Fibroblast of the aortic adventitia (primary cell): ENCODE measurements around the gene TPD52L1. TPM values are rescaled to one million over a fixed set of nuclear protein-coding genes. Genes with fewer than 3 reads are reported as not detected.

Source experiments
- DNase-seq: peaks from one replicate; pipeline ENCODE4 v3.0.0-alpha.2; 2010; ENCODE audit warnings: low read depth
- H3K4me3 ChIP-seq: 2 replicates; pipeline ENCODE4 v1.5.1; 2011; ENCODE audit warnings: low read depth, mild to moderate bottlenecking, control low read depth, low read length, moderate library complexity
- CTCF ChIP-seq: IDR thresholded peaks from 2 replicates; pipeline ENCODE4 v1.5.1; 2011; ENCODE audit warnings: mild to moderate bottlenecking, low read length, control low read depth, inconsistent platforms; ENCODE audit not compliant: insufficient read depth
- total RNA-seq: library from RNA; depleted of rRNA; stranded (reverse); fragments of >200 nt; gene quantifications from 2 replicates; pipeline ENCODE4 v1.2.3, GENCODE V29; 2012; ENCODE audit warnings: low replicate concordance

Gene TPD52L1
- total RNA-seq, 1 donor: 20.8 TPM

DNA sequence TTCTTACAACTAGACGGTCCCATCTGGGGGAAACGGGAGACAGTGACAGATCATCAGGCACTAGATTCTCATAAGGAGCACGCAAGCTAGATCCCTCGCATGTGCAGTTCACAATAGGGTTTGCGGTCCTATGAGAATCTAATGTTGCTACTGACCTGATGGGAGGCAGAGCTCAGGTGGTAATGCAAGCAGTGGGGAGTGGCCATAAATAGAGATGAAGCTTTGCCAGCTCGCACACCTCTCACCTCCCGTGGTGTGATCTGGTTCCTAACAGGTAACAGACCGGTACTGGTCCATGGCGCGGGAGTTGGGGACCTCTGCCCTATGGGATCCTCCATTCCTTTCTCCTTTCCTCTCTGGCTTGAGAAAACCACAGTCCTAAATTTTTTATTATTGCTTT, 63.8 kb downstream of the TPD52L1 start:
- TF ChIP-seq CTCF: no peak
- H3K4me3 ChIP-seq: no peak overlapping the region
- DNase-seq: no peak

- no peak for TF ChIP-seq CTCF
- no peak overlapping the region for H3K4me3 ChIP-seq
- no peak for DNase-seq
Observed at GRCh38 chr6:125217992-125218391, 64.4 kb downstream of the TPD52L1 start.

- TF ChIP-seq CTCF: no peak
- no peak for DNase-seq
Observed at GRCh38 chr6:125219361-125219895, 65.9 kb downstream of the TPD52L1 start.

GRCh38 chr6:125220712-125221111, 67.1 kb downstream of the TPD52L1 start:
- DNase-seq: peak; percentile 70
- H3K4me3 ChIP-seq: no peak overlapping the region
- no peak for TF ChIP-seq CTCF

More at GRCh38 chr6:125219361-125219895, 65.9 kb downstream of the TPD52L1 start:
- H3K4me3 ChIP-seq: no peak overlapping the region

- TF ChIP-seq CTCF: no peak
- peak; percentile 62 for DNase-seq
- H3K4me3 ChIP-seq: no peak overlapping the region
Observed at GRCh38 chr6:125222531-125223455, 69.2 kb downstream of the TPD52L1 start.

GRCh38 chr6:125224231-125224861, 70.8 kb downstream of the TPD52L1 start:
- no peak overlapping the region for H3K4me3 ChIP-seq
- peak; percentile 46 for DNase-seq
- TF ChIP-seq CTCF: no peak
